BLaER1 treated with 17β-estradiol and CSF1 and Interleukin-3, amounts not matched to agents 10 nM and 100 nM (cell line): ENCODE results near the gene SRRM5.

Source experiments
- H3K27ac ChIP-seq, 11 experiments: shearing (Covaris generic); formaldehyde crosslinking; 2 replicates each; pipeline ENCODE4 v1.8.1; 2022
- H3K27me3 ChIP-seq, 11 experiments: shearing (Covaris generic); formaldehyde crosslinking; 2 replicates each; pipeline ENCODE4 v1.8.1; 2022
- H3K36me3 ChIP-seq, 11 experiments: shearing (Covaris generic); formaldehyde crosslinking; 2 replicates each; pipeline ENCODE4 v1.8.1; 2022
- H3K4me1 ChIP-seq, 10 experiments: shearing (Covaris generic); formaldehyde crosslinking; 2 replicates each; pipeline ENCODE4 v1.8.1; 2022
- H3K4me2 ChIP-seq, 11 experiments: shearing (Covaris generic); formaldehyde crosslinking; 2 replicates each; pipeline ENCODE4 v1.8.1; 2022
- H3K4me3 ChIP-seq, 10 experiments: shearing (Covaris generic); formaldehyde crosslinking; 2 replicates each; pipeline ENCODE4 v1.8.1; 2022
- H3K9ac ChIP-seq, 11 experiments: shearing (Covaris generic); formaldehyde crosslinking; 2 replicates each; pipeline ENCODE4 v1.8.1; 2022
- H3K9me3 ChIP-seq, 11 experiments: shearing (Covaris generic); formaldehyde crosslinking; replicated peaks in 1 of 11; 2 replicates each; pipeline ENCODE4 v1.8.1; 2022
- H4K20me1 ChIP-seq, 11 experiments: shearing (Covaris generic); formaldehyde crosslinking; 2 replicates each; pipeline ENCODE4 v1.8.1; 2022
- Cebpa-rat ChIP-seq, 11 experiments: shearing (Covaris generic); IDR thresholded peaks; 2 replicates each; pipeline ENCODE4 v1.8.1; 2022

The SRRM5 gene

GRCh38 chr19:43616954-43617353 lies 5.1 kb downstream of the SRRM5 start:
- Histone ChIP-seq H3K9me3 (no peaks in the 10 kb centered on the region), H3K4me2 (peak overlapping the region in 10 of 11 experiments; percentile 7 to 98 (median 86); a peak in 18 of 22 replicates), H3K4me1 (peaks cover 36 to 53% (median 48%) of the 10 kb centered on the region in 10 experiments), H3K27me3 (no peaks in the 10 kb centered on the region), H3K36me3 (peaks cover 24 to 37% (median 34%) of the 10 kb centered on the region in 11 experiments), H3K9ac (peak overlapping the region in 4 of 11 experiments; percentile 16 to 56 (median 44); a peak in 2 of 22 replicates), H3K4me3 (no peak overlapping the region), H4K20me1 (peaks cover 0 to 54% (median 28%) of the 10 kb centered on the region in 11 experiments; a peak in 14 of 22 replicates), H3K27ac (peak overlapping the region in 4 of 11 experiments; percentile 1 to 42 (median 3); a peak in 5 of 22 replicates)
- no peak for TF ChIP-seq Cebpa-rat (IDR thresholded peaks at IDR 0.05)

GRCh38 chr19:43618921-43619261 lies 7.0 kb downstream of the SRRM5 start:
- Histone ChIP-seq H3K9me3 (no peaks in the 10 kb centered on the region), H3K36me3 (peaks cover 7 to 27% (median 15%) of the 10 kb centered on the region in 11 experiments), H4K20me1 (peaks cover 0 to 35% (median 22%) of the 10 kb centered on the region in 11 experiments; a peak in 13 of 22 replicates), H3K27me3 (no peaks in the 10 kb centered on the region), H3K4me2 (peak overlapping the region; percentile 81 to 98 (median 93)), H3K4me1 (peaks cover 36 to 53% (median 48%) of the 10 kb centered on the region in 10 experiments), H3K9ac (peak overlapping the region; percentile 87 to 96 (median 92)), H3K27ac (peak overlapping the region; percentile 84 to 96 (median 93)), H3K4me3 (peak overlapping the region; percentile 67 to 77 (median 71))
- TF ChIP-seq Cebpa-rat (IDR thresholded peaks at IDR 0.05): no peak

- Histone ChIP-seq H3K27me3 (no peaks in the 10 kb centered on the region), H3K36me3 (peaks cover under 1 to 27% (median 16%) of the 10 kb centered on the region in 11 experiments; a peak in 19 of 22 replicates), H3K4me2 (peak within 1 kb of the TSS; percentile 81 to 98 (median 93)), H3K27ac (peak within 1 kb of the TSS; percentile 84 to 96 (median 93)), H3K9ac (peak within 1 kb of the TSS; percentile 87 to 96 (median 92)), H3K9me3 (no peaks in the 10 kb centered on the region), H3K4me1 (peaks cover 36 to 53% (median 48%) of the 10 kb centered on the region in 10 experiments), H3K4me3 (peak within 1 kb of the TSS; percentile 67 to 77 (median 71)), H4K20me1 (peaks cover 0 to 29% (median 16%) of the 10 kb centered on the region in 11 experiments; a peak in 10 of 22 replicates)
- no peak for TF ChIP-seq Cebpa-rat (IDR thresholded peaks at IDR 0.05)
These were observed 7.6 kb downstream of the SRRM5 start, which contains the start of gene ZNF428 for GRCh38 chr19:43619262-43620060. TSS of gene ZNF428 (minus strand) at chr19:43619629. CDS start at chr19:43614304, 5,325 bp downstream.

GRCh38 chr19:43620061-43621001 lies 8.4 kb downstream of the SRRM5 start:
- peaks cover 36 to 49% (median 47%) of the 10 kb centered on the region in 10 experiments for H3K4me1 ChIP-seq
- peaks cover 0 to 21% (median 7%) of the 10 kb centered on the region in 11 experiments; a peak in 7 of 22 replicates for H4K20me1 ChIP-seq
- H3K4me2 ChIP-seq: peak overlapping the region; percentile 81 to 98 (median 93)
- peak overlapping the region; percentile 67 to 77 (median 71) for H3K4me3 ChIP-seq
- H3K27ac ChIP-seq: peak overlapping the region; percentile 84 to 96 (median 93)
- no peaks in the 10 kb centered on the region for H3K9me3 ChIP-seq
- H3K9ac ChIP-seq: peak overlapping the region; percentile 87 to 96 (median 92)
- TF ChIP-seq Cebpa-rat (IDR thresholded peaks at IDR 0.05): no peak
- no peaks in the 10 kb centered on the region for H3K27me3 ChIP-seq
- H3K36me3 ChIP-seq: peaks cover 0 to 23% (median 12%) of the 10 kb centered on the region in 11 experiments; a peak in 15 of 22 replicates

- no peaks in the 10 kb centered on the region for H3K9me3 ChIP-seq
- H3K4me3 ChIP-seq: no peak overlapping the region
- no peak overlapping the region for H3K9ac ChIP-seq
- H3K4me2 ChIP-seq: no peak overlapping the region
- peaks cover 23 to 39% (median 30%) of the 10 kb centered on the region in 10 experiments for H3K4me1 ChIP-seq
- H3K27ac ChIP-seq: no peak overlapping the region
- TF ChIP-seq Cebpa-rat (IDR thresholded peaks at IDR 0.05): no peak
- H3K36me3 ChIP-seq: peaks cover 0 to 37% (median 25%) of the 10 kb centered on the region in 11 experiments; a peak in 15 of 22 replicates
- no peaks in the 10 kb centered on the region for H3K27me3 ChIP-seq
- H4K20me1 ChIP-seq: peaks cover 0 to 5% (median 0%) of the 10 kb centered on the region in 11 experiments; a peak in 3 of 22 replicates
These were observed 10.2 kb downstream of the SRRM5 start for GRCh38 chr19:43622070-43622469.

- H3K27ac ChIP-seq: no peak overlapping the region
- peaks cover 0 to 42% (median 25%) of the 10 kb centered on the region in 11 experiments; a peak in 15 of 22 replicates for H3K36me3 ChIP-seq
- no peak for TF ChIP-seq Cebpa-rat (IDR thresholded peaks at IDR 0.05)
- no peak overlapping the region for H3K4me2 ChIP-seq
- H3K4me3 ChIP-seq: no peak overlapping the region
- no peaks in the 10 kb centered on the region for H4K20me1 ChIP-seq
- no peaks in the 10 kb centered on the region for H3K9me3 ChIP-seq
- H3K27me3 ChIP-seq: no peaks in the 10 kb centered on the region
- H3K4me1 ChIP-seq: peaks cover 15 to 31% (median 24%) of the 10 kb centered on the region in 10 experiments
- no peak overlapping the region for H3K9ac ChIP-seq
These were observed 11.1 kb downstream of the SRRM5 start for GRCh38 chr19:43622956-43623355.

GRCh38 chr19:43623889-43624670 lies 12.2 kb downstream of the SRRM5 start:
- no peak overlapping the region for H3K4me2 ChIP-seq

GRCh38 chr19:43624933-43625332 lies 13.0 kb downstream of the SRRM5 start:
- no peak overlapping the region for H3K4me3 ChIP-seq
- H3K4me2 ChIP-seq: no peak overlapping the region
- no peak overlapping the region for H3K27ac ChIP-seq
- H3K36me3 ChIP-seq: peaks cover 0 to 42% (median 25%) of the 10 kb centered on the region in 11 experiments; a peak in 15 of 22 replicates
- H3K9ac ChIP-seq: no peak overlapping the region
- H3K27me3 ChIP-seq: no peaks in the 10 kb centered on the region
- TF ChIP-seq Cebpa-rat (IDR thresholded peaks at IDR 0.05): no peak
- H3K9me3 ChIP-seq: no peaks in the 10 kb centered on the region
- peaks cover 7 to 21% (median 14%) of the 10 kb centered on the region in 10 experiments for H3K4me1 ChIP-seq
- no peaks in the 10 kb centered on the region for H4K20me1 ChIP-seq

More at GRCh38 chr19:43623889-43624670, 12.2 kb downstream of the SRRM5 start:
- Histone ChIP-seq H3K36me3 (peaks cover 0 to 42% (median 25%) of the 10 kb centered on the region in 11 experiments; a peak in 15 of 22 replicates), H3K4me1 (peaks cover 8 to 22% (median 15%) of the 10 kb centered on the region in 10 experiments), H3K9ac (no peak overlapping the region), H4K20me1 (no peaks in the 10 kb centered on the region), H3K27ac (no peak overlapping the region), H3K4me3 (no peak overlapping the region), H3K27me3 (no peaks in the 10 kb centered on the region), H3K9me3 (no peaks in the 10 kb centered on the region)
- TF ChIP-seq Cebpa-rat (IDR thresholded peaks at IDR 0.05): no peak
